ELR (cell line): ENCODE measurements around the gene KRTAP5-4.
A peak's percentile ranks its signal among the peaks of the same experiment; 100 is the strongest.
"Not testable (repeated sequence)": the region's sequence is repeated elsewhere in the genome, so short reads cannot be mapped to it uniquely, and the experiment has no call there.

Experiments used
- DNase-seq: peaks from one replicate; pipeline ENCODE4 v3.0.0-alpha.2; 2015; ENCODE audit warnings: low read depth

Gene KRTAP5-4

DNA sequence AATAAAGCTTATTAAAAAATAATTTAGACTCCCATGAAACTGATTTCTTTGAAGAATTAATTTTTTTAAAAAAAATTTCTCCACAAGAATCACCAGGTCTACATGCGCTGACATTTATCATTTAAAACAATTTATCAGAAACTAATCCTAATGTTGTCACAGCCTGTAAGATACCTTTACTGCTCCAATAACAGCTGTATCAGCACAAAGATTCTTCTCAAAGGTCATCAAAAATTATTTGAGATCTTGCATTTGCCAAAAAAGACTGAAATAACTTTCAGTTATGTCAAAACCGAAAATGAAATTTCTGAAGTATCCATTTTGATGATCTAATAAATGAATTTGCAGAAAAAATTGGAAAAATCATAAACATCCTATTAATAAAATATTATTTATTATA is 15.7 kb upstream of the KRTAP5-4 start:
- no peak for DNase-seq

GRCh38 chr11:1636291-1636950 is 14.5 kb upstream of the KRTAP5-4 start:
- DNase-seq = no peak

GRCh38 chr11:1633864-1634263 is 11.9 kb upstream of the KRTAP5-4 start:
- DNase-seq = no peak

GRCh38 chr11:1632053-1632714 is 10.2 kb upstream of the KRTAP5-4 start:
- no peak for DNase-seq

- no peak for DNase-seq
Observed at GRCh38 chr11:1631066-1631568, 9.2 kb upstream of the KRTAP5-4 start.

- DNase-seq = no peak
Observed at GRCh38 chr11:1630271-1630670, 8.3 kb upstream of the KRTAP5-4 start.

DNA sequence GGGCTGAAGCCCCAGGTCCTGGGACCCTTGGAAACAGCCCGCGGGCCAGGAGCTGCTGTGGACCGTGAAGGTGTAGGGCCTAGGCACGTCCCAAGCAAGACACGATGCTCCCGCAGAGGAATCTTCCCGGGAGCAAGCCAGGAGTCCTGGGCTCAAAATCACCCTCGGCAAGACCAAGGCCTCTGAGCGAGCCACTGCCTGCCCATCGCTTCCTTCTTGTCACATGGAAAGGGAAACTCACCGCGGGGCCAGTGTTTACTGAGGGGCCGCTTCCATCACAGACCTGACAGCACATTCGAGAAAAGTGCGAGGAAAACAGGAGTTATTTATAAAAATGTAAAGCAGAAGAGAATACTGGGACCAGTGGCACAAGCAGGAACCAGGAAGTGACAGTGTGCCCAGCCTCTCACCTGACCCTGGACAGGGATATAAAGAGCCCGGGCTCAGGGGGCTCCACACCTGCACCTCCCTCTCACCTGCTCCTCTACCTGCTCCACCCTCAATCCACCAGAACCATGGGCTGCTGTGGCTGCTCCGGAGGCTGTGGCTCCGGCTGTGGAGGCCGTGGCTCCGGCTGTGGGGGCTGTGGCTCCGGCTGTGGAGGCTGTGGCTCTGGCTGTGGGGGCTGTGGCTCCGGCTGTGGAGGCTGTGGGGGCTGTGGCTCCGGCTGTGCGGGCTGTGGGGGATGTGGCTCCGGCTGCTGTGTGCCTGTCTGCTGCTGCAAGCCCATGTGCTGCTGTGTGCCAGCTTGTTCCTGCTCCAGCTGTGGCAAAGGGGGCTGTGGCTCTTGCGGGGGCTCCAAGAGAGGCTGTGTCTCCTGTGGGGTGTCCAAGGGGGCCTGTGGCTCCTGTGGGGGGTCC is 7.6 kb upstream of the KRTAP5-4 start, which contains the start of gene KRTAP5-5:
Gene KRTAP5-5, plus strand, starts transcription at position 450 of the 860 bp plus-strand sequence. Its CDS starts 66 bp downstream, at position 516.
- no peak for DNase-seq

DNA sequence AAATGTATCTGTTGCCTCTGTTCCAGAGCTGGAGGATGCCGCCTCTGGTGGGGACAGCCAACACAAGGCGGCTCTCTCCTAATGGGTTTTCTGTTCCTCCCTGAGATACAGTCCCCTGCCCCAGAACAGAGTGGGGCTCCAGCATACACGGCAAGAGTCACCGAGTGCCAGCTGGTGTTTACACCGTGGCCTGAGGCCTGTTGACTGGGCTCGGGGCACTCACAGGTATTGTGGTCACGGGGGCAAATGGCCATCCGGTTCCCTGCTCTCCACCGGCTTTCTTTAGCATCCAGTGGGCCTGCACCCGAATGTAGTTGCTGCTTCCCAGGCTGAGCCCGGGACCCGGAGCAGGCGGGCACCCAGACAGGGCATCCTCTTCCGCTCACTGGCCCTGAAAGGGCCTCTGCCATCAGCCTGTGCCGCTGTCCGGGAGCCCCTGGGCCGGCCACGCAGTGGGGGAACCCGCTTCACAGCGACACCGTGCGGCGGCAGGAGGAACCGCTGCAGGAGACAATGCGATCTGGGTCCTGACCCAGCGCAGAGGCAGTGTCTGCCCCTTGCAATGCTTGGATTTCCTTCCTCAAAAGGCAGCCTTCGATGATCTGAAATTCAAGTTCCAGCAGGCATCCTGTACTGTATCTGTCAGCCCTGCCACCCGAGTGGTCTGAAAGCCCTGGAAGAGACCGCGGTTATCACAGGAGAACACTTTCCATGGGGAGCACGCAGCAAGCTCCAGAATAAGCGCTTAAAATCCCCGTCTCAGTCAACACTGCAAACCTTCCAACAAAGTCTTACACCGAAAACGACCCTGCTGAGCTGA is 6.8 kb upstream of the KRTAP5-4 start:
- DNase-seq = peak; percentile 52

DNA sequence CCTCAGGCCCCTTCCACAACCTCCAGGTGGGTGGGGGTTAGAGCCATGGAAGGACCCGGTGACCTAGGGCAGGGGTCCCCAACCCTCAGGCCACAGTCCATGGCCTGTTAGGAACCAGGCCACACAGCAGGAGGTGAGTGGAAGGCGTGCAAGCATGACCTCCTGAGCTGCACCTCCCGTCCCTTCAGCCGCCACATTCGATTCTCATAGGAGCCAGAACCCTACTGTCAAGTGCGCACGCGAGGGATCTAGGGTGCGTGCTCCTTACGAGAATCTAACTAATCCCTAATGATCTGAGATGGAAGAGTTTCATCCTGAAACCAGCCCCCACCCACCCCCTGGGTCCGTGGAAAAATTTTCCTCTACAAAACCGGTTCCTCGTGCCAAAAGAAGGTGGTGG is 3.6 kb upstream of the KRTAP5-4 start:
- no peak for DNase-seq

GRCh38 chr11:1624621-1625020 is 2.7 kb upstream of the KRTAP5-4 start:
- no peak for DNase-seq

GRCh38 chr11:1623716-1624115 is 1.8 kb upstream of the KRTAP5-4 start:
- no peak for DNase-seq

GRCh38 chr11:1619449-1619848 is 2.5 kb downstream of the KRTAP5-4 start:
- DNase-seq = peak; percentile 24

DNA sequence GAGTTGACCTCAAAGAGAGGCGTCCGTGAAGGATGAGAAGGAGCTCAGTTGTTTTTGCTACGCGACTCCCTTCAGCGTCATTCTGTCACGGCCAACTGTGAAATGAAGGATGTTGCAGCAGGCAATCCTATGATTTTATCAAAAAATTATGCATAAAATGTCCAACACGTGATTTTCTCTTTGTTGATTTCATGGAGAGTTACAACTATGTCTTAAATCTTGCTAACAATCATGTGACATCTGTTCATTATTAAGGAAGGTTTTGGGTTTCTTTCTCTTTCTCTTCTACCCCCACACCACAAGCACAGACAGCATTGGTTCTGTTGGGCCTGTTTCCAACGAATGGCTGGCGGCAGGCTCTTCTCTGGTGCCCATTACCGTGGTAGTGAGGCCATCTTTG is 3.7 kb downstream of the KRTAP5-4 start:
- DNase-seq = no peak

DNA sequence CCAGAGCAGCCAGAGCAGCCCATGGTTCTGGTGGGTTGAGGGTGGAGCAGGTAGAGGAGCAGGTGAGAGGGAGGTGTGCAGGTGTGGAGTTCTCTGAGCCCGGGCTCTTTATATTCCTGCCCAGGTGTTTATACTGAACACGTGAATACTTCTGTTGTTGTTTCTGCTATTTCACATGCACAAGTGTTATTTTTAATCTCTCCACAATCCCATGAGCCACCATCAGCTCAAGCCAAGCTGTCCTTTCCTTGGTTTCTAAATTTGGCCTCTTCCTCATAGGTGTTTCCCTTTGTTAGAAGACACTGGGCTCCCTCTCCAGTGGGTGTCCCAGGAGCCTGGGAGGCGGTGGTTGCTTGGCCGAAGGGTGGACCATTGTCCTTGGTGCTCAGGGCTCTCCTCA is 13.6 kb downstream of the KRTAP5-4 start, which contains the start of gene KRTAP5-3:
Gene KRTAP5-3, minus strand, starts transcription at position 101 of the 400 bp plus-strand sequence. Its CDS starts 78 bp downstream, at position 23.
- DNase-seq = no peak

GRCh38 chr11:1607901-1608300 is 14.0 kb downstream of the KRTAP5-4 start:
- DNase-seq = not testable (repeated sequence)

- not testable (repeated sequence) for DNase-seq
Observed at GRCh38 chr11:1607156-1607845, 14.6 kb downstream of the KRTAP5-4 start.

DNA sequence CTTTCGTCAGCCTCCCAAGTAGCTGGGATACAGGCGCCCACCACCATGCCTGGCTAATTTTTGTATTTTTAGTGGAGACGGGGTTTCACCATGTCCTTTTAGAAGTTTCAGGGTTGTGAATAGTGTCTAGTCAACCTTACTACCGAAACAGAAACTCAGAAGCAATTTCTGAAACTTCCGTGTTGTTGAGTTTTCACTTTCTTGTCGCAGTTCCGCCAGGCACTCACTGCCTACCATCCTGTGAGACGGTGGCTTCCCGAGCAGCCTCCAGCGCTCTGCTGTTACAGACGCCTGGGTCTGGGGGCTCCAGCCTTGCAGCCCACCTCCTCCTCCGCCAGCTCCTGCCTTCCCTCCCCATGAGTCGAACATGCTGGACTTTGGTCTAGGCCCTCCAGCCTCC is 16.0 kb downstream of the KRTAP5-4 start:
- DNase-seq = not testable (repeated sequence)

GRCh38 chr11:1604711-1605110 is 17.2 kb downstream of the KRTAP5-4 start:
- no peak for DNase-seq

- no peak for DNase-seq
Observed at GRCh38 chr11:1604181-1604580, 17.8 kb downstream of the KRTAP5-4 start.

- DNase-seq = no peak
Observed at GRCh38 chr11:1603629-1604028, 18.3 kb downstream of the KRTAP5-4 start.

DNA sequence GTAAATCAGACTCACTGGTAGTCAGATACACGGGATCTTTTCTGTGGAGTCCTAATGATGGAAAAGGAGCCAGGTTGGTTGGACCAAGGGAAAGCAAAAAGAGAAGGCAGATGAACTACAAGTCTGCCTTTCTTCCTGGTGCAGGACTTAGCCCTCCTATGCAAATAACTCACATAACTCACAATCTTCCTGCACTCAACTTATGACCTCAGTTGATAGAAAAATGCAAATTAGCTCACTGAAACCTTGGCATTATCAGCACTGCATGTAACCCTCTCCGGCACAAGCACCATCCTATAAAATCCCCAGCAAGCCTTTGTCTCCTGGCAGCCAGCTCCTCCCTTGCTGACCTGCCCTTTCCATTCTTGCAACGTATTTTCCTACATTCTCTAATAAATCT is 20.3 kb downstream of the KRTAP5-4 start:
- DNase-seq = not testable (repeated sequence)
